A549 (cell line): Measurements from ENCODE around the gene CKLF. TPM values are rescaled to one million over a fixed set of nuclear protein-coding genes. Genes with fewer than 3 reads are reported as not detected.

Experiments used
- ATAC-seq, 2 experiments: fragments of 200-7000 bp in 1 of 2; fragments of >200 bp in 1 of 2; cut with Nextera tagmentation in 1 of 2; cut with Tn5 transposase in 1 of 2; 3 replicates each; pipeline versions ENCODE4 v1.8.0 to v1.9.1; 2018 to 2020; ENCODE audit warnings: mild to moderate bottlenecking in 1 of 2, moderate library complexity in 1 of 2
- CTCF ChIA-PET: fragments of 300-600 bp; sonication (Branson Sonifier 250); formaldehyde crosslinking; extraction: SDS; loops from one replicate; lab custom pipeline; 2021; ENCODE audit warnings: antibody characterized with exemption, inconsistent platforms; lab: Yijun Ruan, JAX
- POLR2A ChIA-PET: fragments of 350-600 bp; formaldehyde crosslinking; extraction: SDS; loops from one replicate; lab custom pipeline; 2021; ENCODE audit warnings: antibody characterized with exemption, inconsistent platforms; lab: Yijun Ruan, JAX
- DNase-seq, 2 experiments: peaks; one replicate each; pipeline versions ENCODE4 v3.0.0 to v3.0.0-alpha.2; 2011 to 2016; ENCODE audit warnings: low read depth in 1 of 2, low spot score in 1 of 2
- FAIRE-seq: peaks from 2 replicates; lab custom pipeline; 2011; peaks lifted over from hg19 to GRCh38; lab: Jason Lieb, UNC
- H3K27ac ChIP-seq, 2 experiments: fragments of >200 bp; sonication (Bioruptor Twin); formaldehyde crosslinking; 3 replicates each; pipeline ENCODE4 v1.5.1; 2016 to 2017
- H3K4me1 ChIP-seq: fragments of >200 bp; sonication (Bioruptor Twin); formaldehyde crosslinking; 3 replicates; pipeline ENCODE4 v1.6.1; 2016
- H3K4me2 ChIP-seq: fragments of >200 bp; sonication (Bioruptor Twin); formaldehyde crosslinking; 3 replicates; pipeline ENCODE4 v1.6.1; 2016
- H3K4me3 ChIP-seq: fragments of >200 bp; sonication (Bioruptor Twin); formaldehyde crosslinking; 3 replicates; pipeline ENCODE4 v1.5.1; 2016
- H3K9me3 ChIP-seq: fragments of >200 bp; sonication (Bioruptor Twin); formaldehyde crosslinking; 3 replicates; pipeline ENCODE4 v1.6.1; 2016
- CBX8 ChIP-seq: fragments of 200-600 bp; sonication (generic); IDR thresholded peaks from 2 replicates; pipeline ENCODE4 v1.6.1; 2016
- EHF ChIP-seq: fragments of 250-450 bp; sonication (Bioruptor Pico); IDR thresholded peaks from 2 replicates; pipeline ENCODE4 v1.5.0; 2020; ENCODE audit warnings: mild to moderate bottlenecking
- EP300 ChIP-seq, 2 experiments: fragments of >200 bp; sonication (Bioruptor Twin); formaldehyde crosslinking; IDR thresholded peaks; 2 replicates in 1 of 2; 3 replicates in 1 of 2; pipeline ENCODE4 v1.6.1; 2016 to 2017
- ESRRA ChIP-seq: fragments of 150-350 bp; IDR thresholded peaks from 2 replicates; pipeline ENCODE4 v1.6.1; 2014; ENCODE audit warnings: mild to moderate bottlenecking, low read length, borderline replicate concordance
- GATA3 ChIP-seq: IDR thresholded peaks from 2 replicates; pipeline ENCODE4 v1.6.1; 2012; ENCODE audit warnings: borderline replicate concordance
- HOXB13 ChIP-seq: fragments of 250-450 bp; sonication (Bioruptor Pico); IDR thresholded peaks from 2 replicates; pipeline ENCODE4 v1.5.0; 2020; ENCODE audit warnings: low read depth, mild to moderate bottlenecking, moderate library complexity
- MAFK ChIP-seq: fragments of 450-650 bp; IDR thresholded peaks from 2 replicates; pipeline ENCODE4 v1.6.1; 2014; ENCODE audit not compliant: partially characterized antibody
- NPAS2 ChIP-seq: fragments of 250-450 bp; sonication (Bioruptor Pico); IDR thresholded peaks from 2 replicates; pipeline ENCODE4 v1.8.0; 2022; ENCODE audit warnings: mild to moderate bottlenecking, moderate library complexity, borderline replicate concordance
- RARB ChIP-seq: fragments of 250-450 bp; sonication (Bioruptor Pico); IDR thresholded peaks from 2 replicates; pipeline ENCODE4 v1.8.0; 2021; ENCODE audit warnings: mild to moderate bottlenecking, moderate library complexity
- RNF2 ChIP-seq: fragments of 200-600 bp; sonication (generic); IDR thresholded peaks from 2 replicates; pipeline ENCODE4 v1.6.1; 2016; ENCODE audit warnings: low read depth, mild to moderate bottlenecking, antibody characterized with exemption, moderate library complexity, borderline replicate concordance
- WGBS: methylation state at CpG from one replicate; pipeline ENCODE4 v1.1.6; 2017; ENCODE audit errors: missing lambda C conversion rate; 5-methylcytosine and 5-hydroxymethylcytosine counted together
- polyA plus RNA-seq, 4 experiments: library from polyadenylated mRNA; depleted of rRNA in 3 of 4; stranded (reverse); fragments of >200 nt; fragmentation: RNase III in 1 of 4; extraction: RNeasy Plus Mini Kit Qiagen cat#74134 plus additional on column Dnase treatment in 1 of 4; gene quantifications; 2 replicates in 3 of 4; 3 replicates in 1 of 4; pipeline ENCODE4 v1.2.3, GENCODE V29; 2011 to 2017
- TF ChIP-seq, protein P1 (sequence below): IDR thresholded peaks from 2 replicates; pipeline ENCODE4 v1.6.1; 2012
- TF ChIP-seq, protein P2 (sequence below): IDR thresholded peaks from 2 replicates; pipeline ENCODE4 v1.6.1; 2012
- TF ChIP-seq, protein P3 (sequence below): fragments of 150-350 bp; IDR thresholded peaks from 2 replicates; pipeline ENCODE4 v1.6.1; 2014; ENCODE audit warnings: low read depth, mild to moderate bottlenecking, low read length

CKLF gene
- polyA plus RNA-seq, 2 of the 4 experiments (the other 2 are of a cell fraction), result 85.1 to 87.0 TPM

DNA sequence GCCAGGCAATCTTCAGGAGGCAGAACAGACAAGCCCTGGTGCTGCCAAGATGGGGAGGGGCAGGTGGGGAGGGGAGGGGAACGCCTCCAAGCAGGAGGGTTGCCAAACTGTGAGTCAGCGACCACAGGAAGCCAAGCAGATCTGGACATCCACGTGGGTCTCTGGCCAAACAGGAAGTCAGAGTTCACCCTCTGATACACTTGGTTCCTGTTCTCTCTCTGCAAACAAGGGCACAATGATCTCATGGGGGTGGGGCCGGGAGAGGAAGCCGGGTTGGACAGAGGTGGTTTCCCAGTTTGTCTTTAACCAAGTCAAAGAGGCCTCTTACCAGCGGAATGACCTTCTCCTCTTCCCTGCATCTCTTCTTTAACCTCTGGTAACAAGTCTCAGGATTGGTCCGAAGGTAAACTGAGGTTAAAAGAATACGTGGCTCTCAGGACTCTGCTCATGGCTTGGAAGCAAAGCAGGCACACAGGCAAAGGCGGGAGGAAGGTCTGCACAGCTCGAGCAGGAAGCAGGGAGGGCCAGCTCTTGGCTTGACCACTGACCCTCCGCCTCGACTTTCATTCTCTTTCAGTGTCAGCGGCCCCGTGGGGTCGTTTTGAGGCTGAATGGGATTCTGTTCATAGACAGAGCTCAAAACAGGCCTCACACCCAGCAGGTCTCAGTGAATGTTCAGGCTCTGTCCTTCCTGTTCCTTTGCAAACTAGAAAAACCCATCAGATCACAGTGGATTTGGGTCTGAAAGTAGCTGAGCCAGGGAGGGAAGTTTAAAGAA, 35.4 kb upstream of the CKLF start (continued):
- no peak for TF ChIP-seq NPAS2 (CRISPR knock-in tag)
- TF ChIP-seq, protein P1, sequence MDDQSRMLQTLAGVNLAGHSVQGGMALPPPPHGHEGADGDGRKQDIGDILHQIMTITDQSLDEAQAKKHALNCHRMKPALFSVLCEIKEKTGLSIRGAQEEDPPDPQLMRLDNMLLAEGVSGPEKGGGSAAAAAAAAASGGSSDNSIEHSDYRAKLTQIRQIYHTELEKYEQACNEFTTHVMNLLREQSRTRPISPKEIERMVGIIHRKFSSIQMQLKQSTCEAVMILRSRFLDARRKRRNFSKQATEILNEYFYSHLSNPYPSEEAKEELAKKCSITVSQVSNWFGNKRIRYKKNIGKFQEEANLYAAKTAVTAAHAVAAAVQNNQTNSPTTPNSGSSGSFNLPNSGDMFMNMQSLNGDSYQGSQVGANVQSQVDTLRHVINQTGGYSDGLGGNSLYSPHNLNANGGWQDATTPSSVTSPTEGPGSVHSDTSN, result 0 out of 2 replicates have a peak, but pooled peaks have one; percentile 49
- TF ChIP-seq RNF2, result no peak
- 0 out of 2 replicates have a peak, but pooled peaks have one; percentile 55 for TF ChIP-seq ESRRA
- TF ChIP-seq HOXB13 (CRISPR knock-in tag), result peak; percentile 21; the same call in 1 of the 2 replicates

DNA sequence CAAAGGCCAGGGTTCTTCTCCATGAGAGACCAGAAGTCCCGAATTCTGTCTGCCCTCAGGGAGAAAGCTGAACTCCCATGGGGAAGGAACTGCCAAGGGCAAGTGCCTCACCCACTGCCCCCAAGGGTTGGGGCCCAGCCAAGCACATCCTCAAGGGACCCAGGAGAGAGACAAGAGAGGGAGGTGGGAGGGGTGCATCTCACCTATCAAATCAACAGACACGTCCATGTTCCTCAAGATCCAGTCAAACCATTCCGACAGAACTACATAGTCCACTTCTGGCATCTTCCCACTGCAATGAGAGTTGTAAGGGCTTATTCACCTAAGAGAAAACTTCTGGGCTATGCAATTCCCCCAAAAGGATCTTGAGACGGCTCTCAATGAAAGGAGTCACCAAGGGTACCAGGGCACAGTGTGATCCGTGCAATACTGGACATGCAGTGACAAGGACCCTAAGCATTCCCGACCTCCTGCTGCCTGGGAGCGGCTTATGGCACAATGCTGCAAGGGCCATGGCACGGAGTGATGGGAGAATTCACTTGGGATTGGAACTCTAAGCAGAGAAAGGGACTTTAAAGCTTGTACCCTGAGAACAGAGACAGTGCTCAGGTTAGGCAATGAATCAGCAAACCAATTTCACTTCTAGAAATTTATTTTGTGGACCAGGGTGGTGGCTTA, 34.7 kb upstream of the CKLF start:
- Histone ChIP-seq H3K4me3 (peak overlapping the region; percentile 22; the same call in 1 of the 3 replicates), H3K4me2 (peak overlapping the region; percentile 80), H3K27ac (peak overlapping the region; percentile 90 to 92), H3K9me3 (no peaks in the 10 kb centered on the region), H3K4me1 (peaks cover 50% of the 10 kb centered on the region)
- FAIRE-seq, result no peak
- POLR2A ChIA-PET, result no interaction called here
- TF ChIP-seq NPAS2 (CRISPR knock-in tag) (no peak), MAFK (no peak), EHF (CRISPR knock-in tag) (0 out of 2 replicates have a peak, but pooled peaks have one; percentile 29)
- no peak for ATAC-seq
- DNase-seq, result peak in 1 of 2 experiments; percentile 35
- CTCF ChIA-PET, result interaction anchor here (1.1 to 1.2 kb wide), 3 partner anchors 38 to 112 kb away, joined by 3 to 5 read pairs (median 4); no protein-coding TSS in a partner anchor
- WGBS, result 62% methylated on average over 8 of the region's 8 CpGs

DNA sequence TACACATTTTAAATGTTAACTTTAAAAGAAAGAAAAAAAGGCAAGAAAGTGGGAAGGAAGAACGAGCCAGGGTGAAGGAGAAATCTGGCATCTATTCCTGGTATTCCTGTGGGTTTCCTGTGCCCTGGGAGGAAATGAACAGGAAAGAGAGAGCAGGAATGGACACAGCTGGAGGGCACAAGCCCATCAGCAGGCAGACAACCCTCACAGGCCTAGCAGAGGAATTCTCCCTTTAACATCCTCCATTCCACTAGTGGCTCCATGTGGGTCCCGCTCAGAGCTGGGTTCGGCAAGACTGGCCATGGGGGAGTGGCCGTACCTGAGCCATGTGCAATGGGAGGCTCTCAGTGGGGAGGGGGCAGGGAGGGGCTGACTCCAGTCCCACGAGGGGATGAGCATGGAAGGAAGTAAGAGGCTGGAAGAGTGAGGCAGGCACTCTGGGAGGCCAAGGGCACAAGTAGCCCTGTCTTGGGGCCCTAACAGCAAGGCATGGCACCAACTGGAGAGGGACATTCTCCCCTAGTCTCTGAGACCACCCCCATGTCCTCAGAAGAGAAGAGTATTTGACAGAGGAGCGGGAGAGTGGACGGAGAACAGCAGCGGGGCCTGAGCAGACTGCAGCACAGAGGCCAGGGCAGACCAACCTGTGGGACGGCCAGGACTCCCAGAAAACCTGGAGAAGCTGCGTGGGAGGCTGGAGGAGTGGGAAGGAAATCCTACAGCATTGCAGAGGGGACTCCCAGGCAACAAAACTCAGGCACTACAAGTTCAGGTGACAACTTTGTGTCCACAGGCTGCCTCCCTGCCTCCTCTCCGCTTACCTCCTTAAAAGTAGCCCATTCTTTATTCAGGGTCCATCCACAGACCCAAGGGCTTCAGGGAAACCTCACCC, 32.6 kb upstream of the CKLF start:
- Histone ChIP-seq H3K4me3 (no peak overlapping the region), H3K4me2 (no peak overlapping the region)
- TF ChIP-seq, protein P2, sequence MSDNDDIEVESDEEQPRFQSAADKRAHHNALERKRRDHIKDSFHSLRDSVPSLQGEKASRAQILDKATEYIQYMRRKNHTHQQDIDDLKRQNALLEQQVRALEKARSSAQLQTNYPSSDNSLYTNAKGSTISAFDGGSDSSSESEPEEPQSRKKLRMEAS, result no peak
- TF ChIP-seq GATA3 (no peak), RARB (CRISPR knock-in tag) (no peak), CBX8 (no peak), EP300 (IDR thresholded peaks at IDR 0.05) (no peak)
- TF ChIP-seq, protein P3, sequence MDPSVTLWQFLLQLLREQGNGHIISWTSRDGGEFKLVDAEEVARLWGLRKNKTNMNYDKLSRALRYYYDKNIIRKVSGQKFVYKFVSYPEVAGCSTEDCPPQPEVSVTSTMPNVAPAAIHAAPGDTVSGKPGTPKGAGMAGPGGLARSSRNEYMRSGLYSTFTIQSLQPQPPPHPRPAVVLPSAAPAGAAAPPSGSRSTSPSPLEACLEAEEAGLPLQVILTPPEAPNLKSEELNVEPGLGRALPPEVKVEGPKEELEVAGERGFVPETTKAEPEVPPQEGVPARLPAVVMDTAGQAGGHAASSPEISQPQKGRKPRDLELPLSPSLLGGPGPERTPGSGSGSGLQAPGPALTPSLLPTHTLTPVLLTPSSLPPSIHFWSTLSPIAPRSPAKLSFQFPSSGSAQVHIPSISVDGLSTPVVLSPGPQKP, result no peak
- TF ChIP-seq, all 56 proteins: peak for 0
- peaks cover 36% of the 10 kb centered on the region for H3K4me1 ChIP-seq
- CTCF ChIA-PET, result interaction anchor here (1.0 to 1.1 kb wide), 2 partner anchors 12 to 42 kb away, joined by 3 read pairs; no protein-coding TSS in a partner anchor
- WGBS, result 92% methylated on average over 11 of the region's 11 CpGs
- no peak for DNase-seq
- ATAC-seq, result no peak
- H3K9me3 ChIP-seq, result no peaks in the 10 kb centered on the region
- peak overlapping the region; percentile 38 to 67; a peak in 4 of 6 replicates for H3K27ac ChIP-seq
- no peak for FAIRE-seq
- POLR2A ChIA-PET, result no interaction called here
